ENCODE data around the gene AFAP1.

The AFAP1 gene

GRCh38 chr4:7976634-7977033 lies 37.0 kb upstream of the AFAP1 start:
- DNase-seq (ENCODE audit: low read depth in 2 of 2), result no peak
- no peak for TF ChIP-seq CTCF (IDR thresholded peaks at IDR 0.05; ENCODE audit: low read depth, low read length)
- H3K4me3 ChIP-seq (replicated peaks in 1 of 2; ENCODE audit: low read depth in 2 of 2, low read length in 2 of 2), result no peak overlapping the region

- TF ChIP-seq CTCF (IDR thresholded peaks at IDR 0.05; ENCODE audit: low read depth, low read length), result no peak
- H3K4me3 ChIP-seq (replicated peaks in 1 of 2; ENCODE audit: low read depth in 2 of 2, low read length in 2 of 2), result no peak overlapping the region
- DNase-seq (ENCODE audit: low read depth in 2 of 2), result no peak
These were observed 36.4 kb upstream of the AFAP1 start for GRCh38 chr4:7976025-7976424.

GRCh38 chr4:7974425-7974824 lies 34.8 kb upstream of the AFAP1 start:
- no peak for TF ChIP-seq CTCF (IDR thresholded peaks at IDR 0.05; ENCODE audit: low read depth, low read length)
- H3K4me3 ChIP-seq (replicated peaks in 1 of 2; ENCODE audit: low read depth in 2 of 2, low read length in 2 of 2), result no peak overlapping the region
- no peak for DNase-seq (ENCODE audit: low read depth in 2 of 2)

GRCh38 chr4:7973545-7973981 lies 33.9 kb upstream of the AFAP1 start:
- no peak for TF ChIP-seq CTCF (IDR thresholded peaks at IDR 0.05; ENCODE audit: low read depth, low read length)
- H3K4me3 ChIP-seq (replicated peaks in 1 of 2; ENCODE audit: low read depth in 2 of 2, low read length in 2 of 2), result no peak overlapping the region
- peak; percentile 54 to 64 for DNase-seq (ENCODE audit: low read depth in 2 of 2)

GRCh38 chr4:7971881-7972500 lies 32.3 kb upstream of the AFAP1 start:
- DNase-seq (ENCODE audit: low read depth in 2 of 2), result no peak
- no peak overlapping the region for H3K4me3 ChIP-seq (replicated peaks in 1 of 2; ENCODE audit: low read depth in 2 of 2, low read length in 2 of 2)
- no peak for TF ChIP-seq CTCF (IDR thresholded peaks at IDR 0.05; ENCODE audit: low read depth, low read length)

GRCh38 chr4:7971159-7971631 lies 31.5 kb upstream of the AFAP1 start:
- TF ChIP-seq CTCF (IDR thresholded peaks at IDR 0.05; ENCODE audit: low read depth, low read length), result no peak
- no peak overlapping the region for H3K4me3 ChIP-seq (replicated peaks in 1 of 2; ENCODE audit: low read depth in 2 of 2, low read length in 2 of 2)
- no peak for DNase-seq (ENCODE audit: low read depth in 2 of 2)
